ENCODE results near the gene ACOT2.
"Not testable (repeated sequence)": the region's sequence is repeated elsewhere in the genome, so short reads cannot be mapped to it uniquely, and the experiment has no call there.

GRCh38 chr14:73573740-73574139, 4.7 kb downstream of the ACOT2 start:
- not testable (repeated sequence) for TF ChIP-seq TAF1, POLR2AphosphoS5, SPI1 (IDR thresholded peaks at IDR 0.05; ENCODE audit: low read depth, low read length)
